Measurements from ENCODE around the gene KRT17. TPM values are rescaled to one million over a fixed set of nuclear protein-coding genes. Genes with fewer than 3 reads are reported as not detected.

KRT17 gene
- total RNA-seq, 1 donor from 2014 or later = not detected

- Histone ChIP-seq H3K4me1 (peaks cover 20% of the 10 kb centered on the region), H3K27ac (replicated peaks) (peak overlapping the region; percentile 89), H3K27me3 (ENCODE audit: low read depth) (no peaks in the 10 kb centered on the region), H3K9me3 (replicated peaks) (no peaks in the 10 kb centered on the region), H3K4me3 (peak overlapping the region; percentile 72), H3K36me3 (no peaks in the 10 kb centered on the region)
- TF ChIP-seq CTCF (IDR thresholded peaks at IDR 0.05; ENCODE audit: borderline replicate concordance) = peak; percentile 95
- intact Hi-C loops (cut with micrococcal nuclease) = no loop called here
- peak; percentile 88 for DNase-seq
Observed at GRCh38 chr17:41665566-41666236, 41.3 kb upstream of the KRT17 start.

GRCh38 chr17:41664587-41665565 lies 40.5 kb upstream of the KRT17 start:
- no peaks in the 10 kb centered on the region for H3K9me3 ChIP-seq (replicated peaks)
- no peak overlapping the region for H3K27ac ChIP-seq (replicated peaks)
- H3K27me3 ChIP-seq (ENCODE audit: low read depth) = no peaks in the 10 kb centered on the region
- H3K36me3 ChIP-seq = no peaks in the 10 kb centered on the region
- intact Hi-C loops (cut with micrococcal nuclease) = no loop called here
- no peak for TF ChIP-seq CTCF (IDR thresholded peaks at IDR 0.05; ENCODE audit: borderline replicate concordance)
- H3K4me1 ChIP-seq = peaks cover 20% of the 10 kb centered on the region
- H3K4me3 ChIP-seq = peak overlapping the region; percentile 72
- DNase-seq = no peak

- TF ChIP-seq CTCF (IDR thresholded peaks at IDR 0.05; ENCODE audit: borderline replicate concordance) = no peak
- no peaks in the 10 kb centered on the region for H3K9me3 ChIP-seq (replicated peaks)
Observed at GRCh38 chr17:41664172-41664457, 39.7 kb upstream of the KRT17 start.

GRCh38 chr17:41663451-41664171 lies 39.2 kb upstream of the KRT17 start:
- Histone ChIP-seq H3K27me3 (ENCODE audit: low read depth) (no peaks in the 10 kb centered on the region), H3K4me3 (no peak overlapping the region), H3K27ac (replicated peaks) (no peak overlapping the region), H3K9me3 (replicated peaks) (no peaks in the 10 kb centered on the region), H3K4me1 (peaks cover 20% of the 10 kb centered on the region), H3K36me3 (no peaks in the 10 kb centered on the region)
- intact Hi-C loops (cut with micrococcal nuclease) = no loop called here
- TF ChIP-seq CTCF (IDR thresholded peaks at IDR 0.05; ENCODE audit: borderline replicate concordance) = no peak
- no peak for DNase-seq

More at GRCh38 chr17:41664172-41664457, 39.7 kb upstream of the KRT17 start:
- Histone ChIP-seq H3K4me3 (no peak overlapping the region), H3K4me1 (peaks cover 20% of the 10 kb centered on the region), H3K27ac (replicated peaks) (no peak overlapping the region), H3K27me3 (ENCODE audit: low read depth) (no peaks in the 10 kb centered on the region), H3K36me3 (no peaks in the 10 kb centered on the region)
- DNase-seq = no peak
- intact Hi-C loops (cut with micrococcal nuclease) = no loop called here

GRCh38 chr17:41660221-41660711 lies 35.9 kb upstream of the KRT17 start:
- no peak for DNase-seq
- intact Hi-C loops (cut with micrococcal nuclease) = no loop called here
- Histone ChIP-seq H3K27ac (replicated peaks) (no peak overlapping the region), H3K4me3 (no peak overlapping the region), H3K9me3 (replicated peaks) (no peaks in the 10 kb centered on the region), H3K4me1 (no peaks in the 10 kb centered on the region), H3K27me3 (ENCODE audit: low read depth) (no peaks in the 10 kb centered on the region), H3K36me3 (no peaks in the 10 kb centered on the region)
- TF ChIP-seq CTCF (IDR thresholded peaks at IDR 0.05; ENCODE audit: borderline replicate concordance) = no peak

Measured in left ventricle myocardium inferior (tissue), 1 donor.